HG02943 (cell line): Measurements from ENCODE around the gene BTBD8.
"Not testable (repeated sequence)": the region's sequence is repeated elsewhere in the genome, so short reads cannot be mapped to it uniquely, and the experiment has no call there.

Experiments
- ATAC-seq: cut with Tn5 transposase; IDR thresholded peaks from one replicate; pipeline ENCODE4 v1.9.1; 2021; ENCODE audit warnings: mild to moderate bottlenecking, low read depth, moderate library complexity; ENCODE audit not compliant: unreplicated experiment

Gene BTBD8

GRCh38 chr1:92080128-92080985 lies at the start of gene BTBD8:
BTBD8 (plus strand) TSS chr1:92080345; CDS start chr1:92080572, 227 bp downstream.
- ATAC-seq, result peak; percentile 96

- no peak for ATAC-seq
Observed at GRCh38 chr1:92030656-92031107, 49.5 kb upstream of the BTBD8 start.

DNA sequence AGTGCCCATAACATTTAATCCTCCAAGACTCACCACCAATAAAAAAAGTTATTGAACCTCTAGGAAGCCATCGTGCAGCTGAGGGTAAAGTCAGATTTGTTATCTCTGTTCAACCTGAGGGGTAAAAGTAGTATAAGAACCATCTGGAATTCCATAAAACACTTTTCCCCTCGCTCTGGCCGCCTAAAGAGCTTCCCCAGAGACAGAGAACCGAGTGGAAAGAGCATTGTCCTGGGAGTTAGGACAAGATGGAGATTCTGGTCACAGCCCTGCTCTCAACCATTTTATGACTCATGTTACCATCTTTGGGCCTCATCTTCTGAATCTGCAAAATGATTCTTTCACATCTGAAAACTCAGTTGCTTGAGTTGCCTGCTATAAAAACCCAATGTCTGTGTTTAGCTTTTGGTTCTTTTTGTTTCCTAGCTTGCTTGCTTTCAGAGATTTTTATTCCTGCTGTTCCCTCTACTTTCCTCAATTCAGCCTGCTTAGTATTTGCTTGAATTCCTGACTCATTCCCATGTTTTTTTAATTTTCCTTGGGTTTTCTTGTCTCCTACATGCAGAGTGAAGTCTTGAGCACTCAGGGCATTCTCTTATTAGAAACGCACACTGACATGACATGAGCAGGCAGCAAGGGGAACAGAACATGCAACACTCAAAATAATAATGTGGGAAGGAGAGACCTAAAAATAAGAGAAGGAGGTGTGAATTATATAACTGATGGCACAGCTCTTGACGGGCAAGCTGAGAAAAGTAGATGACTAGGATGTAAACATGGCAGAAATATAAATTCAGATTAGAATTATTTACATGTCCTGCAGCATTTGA lies 48.6 kb upstream of the BTBD8 start:
- no peak for ATAC-seq

DNA sequence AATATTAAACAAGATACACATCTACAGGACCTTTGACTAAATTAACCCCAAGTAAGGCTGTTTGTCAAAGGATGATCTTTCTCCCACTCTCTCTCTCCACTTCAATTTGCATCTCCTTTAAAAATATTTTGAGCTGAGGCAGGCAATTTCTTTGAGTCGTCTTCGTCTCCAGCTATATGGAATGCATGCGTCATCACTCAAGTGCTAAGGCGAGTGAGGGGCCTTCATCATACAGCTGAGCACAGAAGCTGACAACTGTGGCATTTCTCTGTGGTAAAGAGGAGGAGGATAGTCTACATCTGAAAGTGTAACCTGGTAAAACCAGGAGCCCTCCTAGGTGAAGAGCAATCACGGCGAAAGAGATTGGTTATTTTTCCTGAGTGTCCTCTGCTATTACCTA lies 42.7 kb upstream of the BTBD8 start:
- ATAC-seq, result no peak

- no peak for ATAC-seq
Observed at GRCh38 chr1:92038695-92039346, 41.3 kb upstream of the BTBD8 start.

- no peak for ATAC-seq
Observed at GRCh38 chr1:92040971-92041370, 39.2 kb upstream of the BTBD8 start.

DNA sequence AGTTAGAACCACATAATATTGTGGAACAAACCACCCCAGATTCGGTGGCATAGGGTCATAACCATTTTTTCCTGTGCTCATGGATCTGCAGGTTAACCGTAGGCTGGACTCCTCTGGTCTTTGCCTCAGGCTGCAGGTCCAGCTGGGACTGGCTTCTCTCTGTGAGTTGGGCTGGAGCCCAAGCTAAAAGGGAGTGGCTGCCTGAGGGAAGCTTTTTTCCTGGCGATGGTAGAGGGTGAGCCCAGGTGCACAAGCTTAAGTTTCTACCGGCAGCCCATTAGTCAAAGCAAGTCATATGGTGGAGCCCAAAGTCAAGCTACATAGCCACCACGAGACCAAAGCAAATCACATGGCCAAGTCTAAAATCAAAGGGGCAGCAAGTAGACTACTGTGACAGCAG lies 36.5 kb upstream of the BTBD8 start:
- no peak for ATAC-seq

DNA sequence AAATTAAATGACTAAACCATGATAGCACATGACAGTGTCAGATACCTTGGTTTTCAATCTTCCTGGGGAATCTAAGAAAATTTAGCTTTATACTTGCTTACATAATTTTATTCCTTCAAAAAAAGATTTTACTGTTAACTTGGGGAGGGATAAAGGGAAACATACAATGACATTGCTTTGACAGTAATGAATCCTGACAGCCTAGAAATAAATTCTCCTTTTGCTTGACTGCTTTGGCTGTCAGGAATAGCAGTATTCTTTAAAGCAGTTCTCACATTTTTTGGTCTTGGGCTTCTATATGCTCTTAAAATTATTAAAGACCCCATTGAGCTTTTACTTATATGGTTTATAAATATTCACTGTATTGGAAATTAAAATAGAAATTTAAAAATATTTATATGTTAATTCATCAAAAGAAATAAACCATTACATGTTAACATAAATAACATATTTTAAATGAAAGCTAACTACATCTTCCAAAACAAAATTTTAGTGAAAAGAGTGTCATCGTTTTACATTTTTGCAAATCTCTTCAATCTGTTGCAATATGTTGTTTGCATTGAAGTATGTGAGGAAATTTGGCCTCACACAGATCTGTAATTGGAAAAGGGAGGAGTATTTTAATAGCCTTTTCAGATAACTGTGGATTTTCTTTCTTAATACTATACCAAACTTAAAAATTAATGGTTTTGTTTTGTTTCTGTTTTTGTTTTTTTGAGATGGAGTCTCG lies 34.2 kb upstream of the BTBD8 start:
- ATAC-seq, result no peak

GRCh38 chr1:92051948-92052347 lies 28.2 kb upstream of the BTBD8 start:
- ATAC-seq, result no peak

GRCh38 chr1:92065042-92065441 lies 15.1 kb upstream of the BTBD8 start:
- ATAC-seq, result no peak

DNA sequence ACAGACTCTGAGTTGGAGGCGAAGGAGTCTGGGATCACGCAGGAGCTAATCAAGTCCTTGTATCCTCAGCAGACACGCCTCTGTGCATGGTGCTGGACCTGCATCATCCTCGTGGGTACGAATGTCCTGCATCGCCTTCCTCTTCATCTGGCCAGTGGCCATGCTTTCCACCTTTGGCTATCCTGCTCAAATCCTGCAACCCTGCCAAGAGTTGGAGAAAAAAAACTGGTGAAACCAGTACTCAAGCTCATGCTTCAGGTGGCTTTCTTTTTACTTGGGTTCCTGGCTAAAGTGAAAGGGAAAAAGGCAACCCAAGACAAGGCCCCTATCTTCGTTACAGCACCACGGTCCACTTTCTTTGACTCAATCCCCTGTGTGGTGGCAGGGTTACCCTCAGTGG lies 13.8 kb upstream of the BTBD8 start:
- no peak for ATAC-seq

DNA sequence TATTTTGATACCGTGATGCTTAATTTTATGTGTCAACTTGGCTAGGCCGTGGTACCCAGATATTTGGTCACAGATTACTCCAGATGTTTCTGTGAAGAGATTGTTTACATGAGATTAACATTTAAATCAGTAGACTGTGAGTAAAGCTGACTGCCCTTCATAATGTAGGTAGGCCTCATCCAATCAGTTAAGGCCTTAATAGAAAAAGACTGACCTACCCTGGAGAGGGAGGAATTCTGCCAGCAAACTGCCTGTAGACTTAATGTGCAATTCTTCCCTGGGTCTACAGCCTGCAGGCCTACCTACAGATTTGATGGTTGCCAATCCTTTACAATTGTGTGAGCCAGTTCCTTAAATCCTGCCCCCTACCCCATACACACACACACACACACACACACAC lies 9.3 kb upstream of the BTBD8 start:
- no peak for ATAC-seq

DNA sequence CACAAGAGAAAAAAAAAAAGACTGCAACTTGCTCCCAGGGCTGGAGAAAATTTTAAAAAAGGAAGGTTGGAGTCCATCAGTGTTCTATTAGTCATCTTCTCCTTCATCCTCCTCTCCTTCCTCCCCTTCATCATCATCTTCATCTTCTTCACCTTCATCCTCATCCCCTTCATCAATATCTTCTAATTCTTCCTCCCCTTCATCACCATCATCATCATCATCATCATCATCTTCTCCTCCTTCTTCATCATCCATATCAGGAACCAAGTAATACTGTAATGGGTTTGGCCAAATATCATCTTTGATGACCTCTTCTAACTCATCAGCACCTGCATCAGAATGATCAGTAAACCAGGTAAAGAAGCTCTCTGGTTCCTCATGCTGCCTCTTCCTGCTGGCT lies 5.7 kb upstream of the BTBD8 start:
- ATAC-seq, result not testable (repeated sequence)

DNA sequence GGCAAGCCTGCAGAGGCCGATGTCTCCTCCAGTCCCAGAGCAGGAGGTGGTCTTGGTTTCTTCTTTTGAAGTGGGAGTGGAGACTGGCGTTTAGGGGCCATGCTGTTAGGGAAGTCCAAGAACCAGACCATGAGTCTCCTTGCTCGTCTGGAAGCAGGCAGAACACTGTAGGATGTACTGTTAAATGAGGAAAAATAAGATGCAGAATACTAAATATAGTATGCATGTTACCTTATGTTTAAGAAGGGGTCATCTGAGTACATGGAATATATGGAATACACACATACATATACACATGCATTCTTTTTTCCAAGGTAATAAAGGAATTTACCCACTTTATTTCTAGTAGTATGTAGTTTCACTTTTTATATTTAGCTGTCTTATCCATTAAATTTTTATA lies 4.8 kb upstream of the BTBD8 start, which contains the start of gene SETSIP:
Gene SETSIP, minus strand, starts transcription at position 101 of the 400 bp plus-strand sequence. Its CDS starts 0 bp downstream, at position 101.
- ATAC-seq, result no peak

DNA sequence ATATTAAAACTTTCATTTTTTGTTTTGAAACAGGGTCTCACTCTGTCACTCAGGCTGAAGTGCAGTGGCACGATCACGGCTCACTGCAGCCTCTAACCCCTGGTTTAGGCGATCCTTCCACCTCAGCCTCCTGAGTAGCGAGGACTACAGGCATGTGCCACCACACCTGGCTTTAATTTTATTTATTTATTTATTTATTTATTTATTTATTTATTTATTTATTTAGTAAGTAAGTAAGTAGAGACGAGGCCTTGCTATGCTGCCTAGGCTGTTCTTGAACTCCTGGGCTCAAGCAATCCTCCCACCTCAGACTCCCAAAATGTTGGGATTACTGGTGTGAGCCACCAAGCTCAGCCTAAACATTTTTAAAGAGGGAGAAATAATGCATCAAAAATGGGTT lies 3.8 kb upstream of the BTBD8 start:
- ATAC-seq, result no peak

- not testable (repeated sequence) for ATAC-seq
Observed at GRCh38 chr1:92078077-92078476, 2.1 kb upstream of the BTBD8 start.

GRCh38 chr1:92079441-92079840 lies 704 bp upstream of the BTBD8 start:
- no peak for ATAC-seq

DNA sequence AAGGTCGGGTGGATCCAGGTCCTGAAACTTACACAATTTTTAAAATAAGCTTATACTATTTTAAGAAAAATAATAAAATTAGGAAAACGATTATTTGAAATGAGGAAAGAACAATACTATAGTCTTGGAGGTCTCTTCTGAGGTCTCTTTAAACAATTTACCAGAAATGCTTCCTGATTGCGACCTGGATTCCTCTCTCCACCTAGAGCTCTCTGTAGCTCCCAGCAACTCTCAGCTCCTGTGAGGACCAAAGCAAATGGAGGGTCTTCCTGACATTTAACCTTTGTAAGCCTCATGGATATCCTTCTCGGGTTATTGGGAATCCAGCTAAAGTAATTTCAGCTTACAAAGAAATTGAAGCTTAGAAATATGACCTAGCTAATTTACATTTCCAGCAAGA lies 886 bp downstream of the BTBD8 start:
- ATAC-seq, result no peak

- no peak for ATAC-seq
Observed at GRCh38 chr1:92084651-92085050, 4.5 kb downstream of the BTBD8 start.

DNA sequence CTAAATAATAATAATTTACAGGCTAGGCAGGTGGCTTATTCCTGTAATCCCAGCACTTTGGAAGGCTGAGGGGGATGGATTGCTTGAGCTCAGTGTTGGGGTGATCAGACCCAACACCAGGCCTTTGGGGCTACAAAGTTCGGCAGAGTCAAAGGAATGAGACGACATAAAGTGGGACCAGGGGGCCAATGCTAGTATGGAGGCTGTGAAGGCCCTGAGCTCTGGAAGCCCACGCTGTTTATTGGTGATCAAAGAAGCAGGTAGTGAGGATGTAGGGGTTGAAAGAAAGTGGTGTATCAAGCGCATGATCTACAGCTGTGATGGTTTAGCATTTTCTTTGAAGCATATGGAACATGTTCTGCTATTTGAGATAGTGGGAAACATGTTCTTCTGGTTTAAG lies 5.6 kb downstream of the BTBD8 start:
- no peak for ATAC-seq
